Brain microvascular endothelial cell (primary cell): ENCODE data around the gene ADARB1.
A peak's percentile ranks its signal among the peaks of the same experiment; 100 is the strongest.

ENCODE experiments used
- DNase-seq: peaks from one replicate; pipeline ENCODE4 v3.0.0-alpha.2; 2020
- H3K27ac ChIP-seq: fragments of 250-450 bp; sonication (Bioruptor Pico); 2 replicates; pipeline ENCODE4 v1.5.1; 2020; ENCODE audit warnings: mild to moderate bottlenecking, moderate library complexity
- H3K27me3 ChIP-seq: fragments of 250-450 bp; sonication (Bioruptor Pico); replicated peaks from 2 replicates; pipeline ENCODE4 v1.5.1; 2020; ENCODE audit warnings: mild to moderate bottlenecking
- H3K36me3 ChIP-seq: fragments of 250-450 bp; sonication (Bioruptor Pico); replicated peaks from 2 replicates; pipeline ENCODE4 v1.5.1; 2020; ENCODE audit warnings: mild to moderate bottlenecking
- H3K4me3 ChIP-seq: 2 replicates; pipeline ENCODE4 v1.5.1; 2011; ENCODE audit warnings: low read depth, mild to moderate bottlenecking, control low read depth, low read length, moderate library complexity
- in situ Hi-C: cut with HindIII; loops from 2 replicates; pipeline ENCODE4 v1.10.0; 2017; ENCODE audit warnings: low sequenced_read_pairs, low pct_ligation_motif_present
- TF ChIP-seq, protein P1 (sequence below): IDR thresholded peaks from 2 replicates; pipeline ENCODE4 v1.5.1; 2011; ENCODE audit warnings: low read depth, mild to moderate bottlenecking, moderate library complexity, low read length, control low read depth, inconsistent platforms; ENCODE audit errors: missing control alignments

The ADARB1 gene

GRCh38 chr21:45095505-45095904 lies 21.1 kb downstream of the ADARB1 start:
- peaks cover 2% of the 10 kb centered on the region for H3K36me3 ChIP-seq
- in situ Hi-C loops, result no loop called here
- TF ChIP-seq, protein P1, sequence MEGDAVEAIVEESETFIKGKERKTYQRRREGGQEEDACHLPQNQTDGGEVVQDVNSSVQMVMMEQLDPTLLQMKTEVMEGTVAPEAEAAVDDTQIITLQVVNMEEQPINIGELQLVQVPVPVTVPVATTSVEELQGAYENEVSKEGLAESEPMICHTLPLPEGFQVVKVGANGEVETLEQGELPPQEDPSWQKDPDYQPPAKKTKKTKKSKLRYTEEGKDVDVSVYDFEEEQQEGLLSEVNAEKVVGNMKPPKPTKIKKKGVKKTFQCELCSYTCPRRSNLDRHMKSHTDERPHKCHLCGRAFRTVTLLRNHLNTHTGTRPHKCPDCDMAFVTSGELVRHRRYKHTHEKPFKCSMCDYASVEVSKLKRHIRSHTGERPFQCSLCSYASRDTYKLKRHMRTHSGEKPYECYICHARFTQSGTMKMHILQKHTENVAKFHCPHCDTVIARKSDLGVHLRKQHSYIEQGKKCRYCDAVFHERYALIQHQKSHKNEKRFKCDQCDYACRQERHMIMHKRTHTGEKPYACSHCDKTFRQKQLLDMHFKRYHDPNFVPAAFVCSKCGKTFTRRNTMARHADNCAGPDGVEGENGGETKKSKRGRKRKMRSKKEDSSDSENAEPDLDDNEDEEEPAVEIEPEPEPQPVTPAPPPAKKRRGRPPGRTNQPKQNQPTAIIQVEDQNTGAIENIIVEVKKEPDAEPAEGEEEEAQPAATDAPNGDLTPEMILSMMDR, result no peak
- no peak overlapping the region for H3K4me3 ChIP-seq
- no peak for DNase-seq
- no peak overlapping the region for H3K27ac ChIP-seq
- no peaks in the 10 kb centered on the region for H3K27me3 ChIP-seq

- Histone ChIP-seq H3K36me3 (peaks cover 2% of the 10 kb centered on the region), H3K27ac (no peak overlapping the region), H3K4me3 (no peak overlapping the region), H3K27me3 (no peaks in the 10 kb centered on the region)
- TF ChIP-seq, protein P1, result no peak
- in situ Hi-C loops, result no loop called here
- DNase-seq, result no peak
These were observed 21.8 kb downstream of the ADARB1 start for GRCh38 chr21:45096217-45096616.

DNA sequence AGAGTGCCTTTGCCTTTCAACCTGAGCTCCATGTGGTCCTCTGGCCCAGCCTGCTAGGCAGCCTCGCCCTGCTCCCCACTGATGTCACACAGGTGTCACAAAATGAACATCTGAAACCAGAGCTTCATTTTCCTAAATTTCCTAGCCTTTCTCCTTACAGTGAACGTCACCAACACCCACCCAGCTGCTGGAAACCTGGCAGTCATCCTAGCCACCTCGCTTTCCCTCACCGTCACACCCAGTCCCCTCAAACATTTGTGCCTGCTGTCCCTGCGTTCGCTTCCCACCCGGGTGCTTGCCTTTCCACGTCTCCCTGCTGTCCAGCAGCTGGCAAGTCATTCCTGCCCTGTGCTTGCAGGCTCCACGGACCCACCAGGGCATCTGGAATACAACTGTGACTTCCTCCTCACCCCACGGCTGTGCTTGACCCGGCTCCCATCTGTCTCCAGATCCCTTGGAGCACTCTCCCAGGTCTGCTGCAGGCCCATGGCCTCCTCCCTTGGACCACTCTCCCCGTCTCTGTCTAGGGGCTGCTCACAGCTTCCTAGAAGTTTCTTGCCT lies 23.5 kb downstream of the ADARB1 start:
- Histone ChIP-seq H3K4me3 (no peak overlapping the region), H3K36me3 (peaks cover 2% of the 10 kb centered on the region), H3K27me3 (no peaks in the 10 kb centered on the region), H3K27ac (no peak overlapping the region)
- DNase-seq, result no peak
- TF ChIP-seq, protein P1, result no peak
- in situ Hi-C loops, result no loop called here

GRCh38 chr21:45098867-45099266 lies 24.5 kb downstream of the ADARB1 start:
- no peak for DNase-seq
- TF ChIP-seq, protein P1, result peak; percentile 73
- no peak overlapping the region for H3K4me3 ChIP-seq
- no peak overlapping the region for H3K27ac ChIP-seq
- peaks cover 2% of the 10 kb centered on the region for H3K36me3 ChIP-seq
- in situ Hi-C loops, result no loop called here
- no peaks in the 10 kb centered on the region for H3K27me3 ChIP-seq

- TF ChIP-seq, protein P1, result no peak
- Histone ChIP-seq H3K27me3 (no peaks in the 10 kb centered on the region), H3K4me3 (no peak overlapping the region), H3K27ac (no peak overlapping the region), H3K36me3 (peaks cover 2% of the 10 kb centered on the region)
- in situ Hi-C loops, result no loop called here
- no peak for DNase-seq
These were observed 25.2 kb downstream of the ADARB1 start for GRCh38 chr21:45099571-45099970.

DNA sequence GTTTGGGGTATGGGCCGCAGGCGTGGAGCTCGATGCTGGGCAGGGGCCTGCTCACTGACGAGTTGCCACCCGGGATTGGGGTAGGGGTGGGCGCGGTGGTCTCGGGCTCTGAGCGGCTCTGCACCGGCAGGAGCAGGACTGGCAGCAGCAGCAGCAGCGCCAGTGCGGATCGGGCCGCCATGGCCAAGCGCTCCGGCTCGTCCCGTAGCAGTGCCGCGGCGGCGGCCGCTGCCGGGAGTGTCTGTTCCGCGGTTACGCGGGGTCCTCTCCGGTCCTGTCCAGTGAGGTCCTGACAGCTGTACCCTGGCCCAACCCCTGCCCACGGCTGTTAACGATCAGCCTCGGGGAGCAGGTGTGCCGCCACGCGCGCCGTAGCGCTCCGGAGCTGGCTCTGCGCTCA lies 26.5 kb downstream of the ADARB1 start:
- H3K27ac ChIP-seq, result no peak overlapping the region
- in situ Hi-C loops, result no loop called here
- TF ChIP-seq, protein P1, result no peak
- H3K27me3 ChIP-seq, result no peaks in the 10 kb centered on the region
- H3K36me3 ChIP-seq, result no peaks in the 10 kb centered on the region
- no peak for DNase-seq
- no peak overlapping the region for H3K4me3 ChIP-seq
